Erythroblast (primary cell): Measurements from ENCODE around the gene ZBTB21.

Experiments used
- GATA1 ChIP-seq: IDR thresholded peaks from 2 replicates; pipeline ENCODE4 v1.6.1; 2011; ENCODE audit warnings: low read depth, mild to moderate bottlenecking, control low read depth, low read length, moderate library complexity
- POLR2A ChIP-seq: IDR thresholded peaks from 2 replicates; pipeline ENCODE4 v1.6.1; 2011; ENCODE audit warnings: mild to moderate bottlenecking, low read length

- TF ChIP-seq POLR2A, result no peak
- TF ChIP-seq GATA1, result no peak
Observed at GRCh38 chr21:42049578-42050430, 39.6 kb upstream of the ZBTB21 start.
